ENCODE data around the gene FUT7. TPM values are rescaled to one million over a fixed set of nuclear protein-coding genes. Genes with fewer than 3 reads are reported as not detected.

The FUT7 gene
- total RNA-seq, 1 donor = not detected

DNA sequence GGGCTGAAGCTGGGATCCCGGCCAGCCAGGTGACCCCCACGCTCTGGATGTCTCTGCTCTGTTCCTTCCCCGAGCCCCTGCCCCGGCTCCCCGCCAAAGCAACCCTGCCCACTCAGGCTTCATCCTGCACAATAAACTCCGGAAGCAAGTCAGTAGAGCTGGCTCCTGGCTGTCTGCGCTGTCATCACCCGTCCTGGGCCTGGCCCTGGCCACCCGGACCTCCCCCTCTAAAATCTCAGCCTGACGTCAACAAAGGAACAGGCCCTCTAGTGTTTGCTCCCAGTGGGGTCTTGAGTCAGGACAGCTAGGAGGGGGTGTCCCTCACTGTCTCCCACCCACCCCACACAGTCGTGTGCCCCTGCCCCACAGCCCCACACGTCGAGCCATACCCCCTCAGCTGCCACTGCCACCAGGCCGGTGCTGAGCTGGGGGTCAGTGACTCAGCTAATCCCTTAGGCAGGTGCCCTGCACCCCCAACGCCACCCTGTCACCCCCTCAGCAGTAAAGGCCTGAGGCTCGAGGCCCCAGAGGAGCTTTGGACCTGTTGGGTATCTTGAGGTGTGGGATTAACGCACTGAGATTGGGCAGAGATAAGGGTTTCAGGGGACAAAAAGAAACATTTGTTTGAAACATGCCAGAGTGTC lies 50.2 kb downstream of the FUT7 start:
- H3K27ac ChIP-seq (ENCODE audit: low read depth, low read length) = no peak overlapping the region
- no peaks in the 10 kb centered on the region for H3K36me3 ChIP-seq (ENCODE audit: insufficient read depth, low read length)
- H2AFZ ChIP-seq (ENCODE audit: low read length) = no peak overlapping the region
- H3K9me3 ChIP-seq (ENCODE audit: low read depth, low read length) = no peaks in the 10 kb centered on the region
- H3K4me2 ChIP-seq (ENCODE audit: insufficient read depth, low read length) = no peak overlapping the region
- H3K79me2 ChIP-seq (ENCODE audit: insufficient read depth, low read length) = no peaks in the 10 kb centered on the region
- no peak for TF ChIP-seq CTCF (IDR thresholded peaks at IDR 0.05; ENCODE audit: extremely low read depth, low read depth, low read length)
- DNase-seq (ENCODE audit: insufficient read length, low spot score, missing footprints) = no peak
- peaks cover 24% of the 10 kb centered on the region for H3K27me3 ChIP-seq (ENCODE audit: insufficient read depth, low read length)
- no peaks in the 10 kb centered on the region for H4K20me1 ChIP-seq (ENCODE audit: insufficient read depth, low read length)
- no peak overlapping the region for H3K4me3 ChIP-seq (ENCODE audit: insufficient read depth, low read length)
- H3K4me1 ChIP-seq (ENCODE audit: insufficient read depth, low read length) = peaks cover 5% of the 10 kb centered on the region

DNA sequence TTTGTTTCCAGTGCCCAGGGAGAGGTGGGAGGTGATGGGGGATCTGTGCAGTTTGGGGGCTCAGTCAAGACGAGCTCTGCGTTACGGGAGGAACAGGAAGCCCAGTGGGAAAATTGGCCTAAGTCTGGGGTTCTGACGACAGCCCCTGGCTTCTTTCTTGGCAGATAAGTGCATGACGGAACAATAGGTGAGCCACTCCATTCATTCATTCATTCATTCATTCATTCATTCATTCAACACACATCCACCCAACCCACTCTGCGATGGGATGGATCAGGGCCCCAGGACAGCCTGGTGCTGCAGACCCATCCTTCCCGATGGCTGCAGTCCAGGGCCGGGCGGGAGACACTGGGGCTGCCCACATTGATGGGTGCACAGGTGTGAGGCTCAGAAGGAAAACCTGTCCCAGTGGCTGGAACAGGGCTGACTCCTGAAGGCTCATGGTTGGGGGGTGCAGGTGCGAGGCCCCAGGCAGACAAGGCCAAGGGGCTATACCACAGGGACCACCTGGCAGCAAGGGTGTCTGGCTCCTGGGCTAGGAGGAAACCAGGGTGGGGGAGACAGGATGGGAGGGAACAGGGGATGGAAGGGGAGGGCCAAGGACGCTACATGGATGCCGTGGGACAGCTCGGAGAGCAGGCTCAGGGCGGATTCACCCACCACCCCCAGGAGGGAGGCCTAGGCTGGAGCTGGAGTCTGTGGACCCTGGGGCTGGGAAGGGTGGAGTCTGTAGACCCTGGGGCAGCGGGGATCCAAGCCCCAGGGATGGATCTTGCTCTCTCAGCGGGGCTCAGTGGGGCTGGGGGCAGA lies 51.0 kb downstream of the FUT7 start:
- Histone ChIP-seq H3K4me3 (ENCODE audit: insufficient read depth, low read length) (no peak overlapping the region), H3K9me3 (ENCODE audit: low read depth, low read length) (no peaks in the 10 kb centered on the region), H3K4me2 (ENCODE audit: insufficient read depth, low read length) (no peak overlapping the region), H4K20me1 (ENCODE audit: insufficient read depth, low read length) (no peaks in the 10 kb centered on the region), H3K79me2 (ENCODE audit: insufficient read depth, low read length) (no peaks in the 10 kb centered on the region), H3K27ac (ENCODE audit: low read depth, low read length) (no peak overlapping the region), H3K4me1 (ENCODE audit: insufficient read depth, low read length) (peaks cover 5% of the 10 kb centered on the region), H3K27me3 (ENCODE audit: insufficient read depth, low read length) (peaks cover 19% of the 10 kb centered on the region), H2AFZ (ENCODE audit: low read length) (no peak overlapping the region), H3K36me3 (ENCODE audit: insufficient read depth, low read length) (no peaks in the 10 kb centered on the region)
- no peak for TF ChIP-seq CTCF (IDR thresholded peaks at IDR 0.05; ENCODE audit: extremely low read depth, low read depth, low read length)
- no peak for DNase-seq (ENCODE audit: insufficient read length, low spot score, missing footprints)

Other genes with a start within 250 kb of the FUT7 start
- gene TMEM141, start 240.7 kb downstream of the FUT7 start, total RNA-seq = 31.8 and 39.8 TPM in 2 replicates
- gene CCDC183, start 235.8 kb downstream of the FUT7 start, total RNA-seq = under 0.01 TPM in 1 of 2 replicates, not detected in the other
- 64.2 and 64.8 TPM in 2 replicates for gene RABL6, start 224.1 kb downstream of the FUT7 start, total RNA-seq
- gene AJM1, start 189.6 kb downstream of the FUT7 start, total RNA-seq = 0.88 and 1.1 TPM in 2 replicates
- 54.2 and 59.0 TPM in 2 replicates for gene PHPT1, start 182.7 kb downstream of the FUT7 start, total RNA-seq
- 0.88 and 1.4 TPM in 2 replicates for gene MAMDC4, start 179.7 kb downstream of the FUT7 start, total RNA-seq
- 126 and 173 TPM in 2 replicates for gene EDF1, start 165.8 kb downstream of the FUT7 start, total RNA-seq
- 6.2 and 6.8 TPM in 2 replicates for gene TRAF2, start 145.6 kb downstream of the FUT7 start, total RNA-seq
- 143 and 157 TPM in 2 replicates for gene FBXW5, start 87.3 kb downstream of the FUT7 start, total RNA-seq
- gene C8G, start 86.8 kb downstream of the FUT7 start, total RNA-seq = 1.2 TPM in 1 of 2 replicates, not detected in the other
- gene LCN12, start 79.8 kb downstream of the FUT7 start, total RNA-seq = not detected in 2 replicates
- gene PTGDS, start 54.6 kb downstream of the FUT7 start, total RNA-seq = 37.4 and 57.9 TPM in 2 replicates
- gene LCNL1, start 49.1 kb downstream of the FUT7 start, total RNA-seq = 4.4 and 5.4 TPM in 2 replicates
- 13.3 and 16.6 TPM in 2 replicates for gene PAXX, start 39.7 kb downstream of the FUT7 start, total RNA-seq
- 1.5 and 2.5 TPM in 2 replicates for gene CLIC3, start 35.5 kb downstream of the FUT7 start, total RNA-seq
- gene ABCA2, start 3.9 kb downstream of the FUT7 start, total RNA-seq = 19.4 and 20.3 TPM in 2 replicates
- gene NPDC1, start 14.1 kb upstream of the FUT7 start, total RNA-seq = 10.0 and 10.1 TPM in 2 replicates
- gene ENTPD2, start 22.0 kb upstream of the FUT7 start, total RNA-seq = not detected in 2 replicates
- gene SAPCD2, start 38.5 kb upstream of the FUT7 start, total RNA-seq = 0.88 and 1.1 TPM in 2 replicates
- 35.9 and 36.9 TPM in 2 replicates for gene UAP1L1, start 45.4 kb upstream of the FUT7 start, total RNA-seq
- 94.1 and 103 TPM in 2 replicates for gene MAN1B1, start 54.9 kb upstream of the FUT7 start, total RNA-seq
- 66.6 and 74.6 TPM in 2 replicates for gene DPP7, start 82.6 kb upstream of the FUT7 start, total RNA-seq
- gene GRIN1, start 107.1 kb upstream of the FUT7 start, total RNA-seq = not detected in 2 replicates
- not detected in 2 replicates for gene LRRC26, start 138.0 kb upstream of the FUT7 start, total RNA-seq
- not detected in 2 replicates for gene TMEM210, start 140.0 kb upstream of the FUT7 start, total RNA-seq
- gene ANAPC2, start 156.5 kb upstream of the FUT7 start, total RNA-seq = 26.2 and 32.9 TPM in 2 replicates
- 52.5 and 59.7 TPM in 2 replicates for gene SSNA1, start 156.6 kb upstream of the FUT7 start, total RNA-seq
- gene TPRN, start 168.7 kb upstream of the FUT7 start, total RNA-seq = 9.7 and 10.5 TPM in 2 replicates
- gene TMEM203, start 173.6 kb upstream of the FUT7 start, total RNA-seq = 35.4 and 36.9 TPM in 2 replicates
- gene NDOR1, start 173.6 kb upstream of the FUT7 start, total RNA-seq = 5.0 and 6.2 TPM in 2 replicates
- 0.29 TPM in 1 of 2 replicates, not detected in the other for gene RNF208, start 190.2 kb upstream of the FUT7 start, total RNA-seq
- gene CYSRT1, start 193.1 kb upstream of the FUT7 start, total RNA-seq = 1.1 and 1.5 TPM in 2 replicates
- under 0.01 TPM in 1 of 2 replicates, not detected in the other for gene RNF224, start 195.4 kb upstream of the FUT7 start, total RNA-seq
- not detected in 2 replicates for gene SLC34A3, start 198.8 kb upstream of the FUT7 start, total RNA-seq
- gene TUBB4B, start 209.2 kb upstream of the FUT7 start, total RNA-seq = 67.7 and 74.0 TPM in 2 replicates
- gene STPG3, start 219.2 kb upstream of the FUT7 start, total RNA-seq = 0.36 TPM in 1 of 2 replicates, not detected in the other
- gene NELFB, start 223.2 kb upstream of the FUT7 start, total RNA-seq = 46.0 and 47.4 TPM in 2 replicates
- 0.29 and 2.5 TPM in 2 replicates for gene TOR4A, start 245.6 kb upstream of the FUT7 start, total RNA-seq

All from osteoblast (primary cell).